Osteoblast (primary cell): ENCODE measurements around the gene NEK6. TPM values are rescaled to one million over a fixed set of nuclear protein-coding genes. Genes with fewer than 3 reads are reported as not detected.

ENCODE experiments used
- DNase-seq: peaks from one replicate; pipeline ENCODE4 v3.0.0; 2011; ENCODE audit warnings: low spot score, mixed read lengths; ENCODE audit not compliant: insufficient read length; ENCODE audit errors: missing footprints
- H2AFZ ChIP-seq: 2 replicates; pipeline ENCODE4 v1.6.0; 2011; ENCODE audit warnings: mild to moderate bottlenecking, low read length
- H3K27ac ChIP-seq: 2 replicates; pipeline ENCODE4 v1.5.1; 2011; ENCODE audit warnings: mild to moderate bottlenecking, low read depth, low read length, moderate library complexity
- H3K27me3 ChIP-seq: 2 replicates; pipeline ENCODE4 v1.6.0; 2012; ENCODE audit warnings: mild to moderate bottlenecking, control low read depth, inconsistent platforms, low read length, moderate library complexity; ENCODE audit not compliant: insufficient read depth
- H3K36me3 ChIP-seq: 2 replicates; pipeline ENCODE4 v1.5.1; 2011; ENCODE audit warnings: mild to moderate bottlenecking, low read length, control low read depth, moderate library complexity; ENCODE audit not compliant: insufficient read depth
- H3K4me1 ChIP-seq: 2 replicates; pipeline ENCODE4 v1.5.1; 2011; ENCODE audit warnings: mild to moderate bottlenecking, low read length, control low read depth, moderate library complexity; ENCODE audit not compliant: insufficient read depth
- H3K4me2 ChIP-seq: 2 replicates; pipeline ENCODE4 v1.6.0; 2011; ENCODE audit warnings: mild to moderate bottlenecking, low read length; ENCODE audit not compliant: insufficient read depth
- H3K4me3 ChIP-seq: fragments of 200-600 bp; sonication (generic); 3 replicates; pipeline ENCODE4 v1.5.1; 2012; ENCODE audit warnings: mild to moderate bottlenecking, low read length, inconsistent platforms; ENCODE audit not compliant: insufficient read depth
- H3K79me2 ChIP-seq: 2 replicates; pipeline ENCODE4 v1.6.0; 2012; ENCODE audit warnings: mild to moderate bottlenecking, low read length, control low read depth, inconsistent platforms; ENCODE audit not compliant: insufficient read depth
- H3K9me3 ChIP-seq: 2 replicates; pipeline ENCODE4 v1.5.1; 2011; ENCODE audit warnings: low read depth, low read length, control low read depth
- H4K20me1 ChIP-seq: 2 replicates; pipeline ENCODE4 v1.6.0; 2012; ENCODE audit warnings: mild to moderate bottlenecking, low read length, control low read depth; ENCODE audit not compliant: insufficient read depth
- CTCF ChIP-seq: IDR thresholded peaks from 2 replicates; pipeline ENCODE4 v1.5.1; 2011; ENCODE audit warnings: mild to moderate bottlenecking, low read depth, low read length, moderate library complexity; ENCODE audit errors: extremely low read depth
- total RNA-seq: library from RNA; depleted of rRNA; stranded (reverse); fragments of >200 nt; gene quantifications from 2 replicates; pipeline ENCODE4 v1.2.3, GENCODE V29; 2012

The NEK6 gene
- total RNA-seq, 1 donor, result 128 TPM

GRCh38 chr9:124395826-124396225 lies 138.1 kb downstream of the NEK6 start:
- H3K36me3 ChIP-seq, result peaks cover 14% of the 10 kb centered on the region
- no peak for TF ChIP-seq CTCF
- no peaks in the 10 kb centered on the region for H3K9me3 ChIP-seq
- H3K27ac ChIP-seq, result no peak overlapping the region
- no peak overlapping the region for H2AFZ ChIP-seq
- H3K4me2 ChIP-seq, result no peak overlapping the region
- no peak for DNase-seq
- H3K27me3 ChIP-seq, result no peaks in the 10 kb centered on the region
- no peak overlapping the region for H3K4me3 ChIP-seq
- peaks cover 59% of the 10 kb centered on the region for H3K4me1 ChIP-seq
- peaks cover 25% of the 10 kb centered on the region for H4K20me1 ChIP-seq
- peaks cover 83% of the 10 kb centered on the region for H3K79me2 ChIP-seq

- H3K36me3 ChIP-seq, result peaks cover 30% of the 10 kb centered on the region
- TF ChIP-seq CTCF, result no peak
- H3K27me3 ChIP-seq, result no peaks in the 10 kb centered on the region
- peaks cover 95% of the 10 kb centered on the region for H3K79me2 ChIP-seq
- no peaks in the 10 kb centered on the region for H3K9me3 ChIP-seq
- no peak overlapping the region for H3K4me2 ChIP-seq
- peaks cover 36% of the 10 kb centered on the region for H3K4me1 ChIP-seq
- no peak for DNase-seq
- H3K4me3 ChIP-seq, result no peak overlapping the region
- peaks cover 32% of the 10 kb centered on the region for H4K20me1 ChIP-seq
- H2AFZ ChIP-seq, result no peak overlapping the region
- H3K27ac ChIP-seq, result no peak overlapping the region
Observed at GRCh38 chr9:124398191-124398935, 140.6 kb downstream of the NEK6 start.

- H4K20me1 ChIP-seq, result peaks cover 29% of the 10 kb centered on the region
- peaks cover 41% of the 10 kb centered on the region for H3K36me3 ChIP-seq
- H3K4me3 ChIP-seq, result no peak overlapping the region
- no peaks in the 10 kb centered on the region for H3K27me3 ChIP-seq
- no peak overlapping the region for H2AFZ ChIP-seq
- peak overlapping the region; percentile 42 for H3K27ac ChIP-seq
- H3K9me3 ChIP-seq, result no peaks in the 10 kb centered on the region
- peaks cover 26% of the 10 kb centered on the region for H3K4me1 ChIP-seq
- peak; percentile 11 for TF ChIP-seq CTCF
- peaks cover 99% of the 10 kb centered on the region for H3K79me2 ChIP-seq
- H3K4me2 ChIP-seq, result peak overlapping the region; percentile 56
- DNase-seq, result peak; percentile 78
Observed at GRCh38 chr9:124399323-124399967, 141.7 kb downstream of the NEK6 start.
